Activated CD4-positive, CD25-positive, alpha-beta regulatory T cell (primary cell): Measurements from ENCODE around the gene SLC16A12.
"Not testable (repeated sequence)": the region's sequence is repeated elsewhere in the genome, so short reads cannot be mapped to it uniquely, and the experiment has no call there.

Experiments
- DNase-seq, 4 experiments: peaks; one replicate each; lab custom pipeline; 2025; lab: John Stamatoyannopoulos, UW

The SLC16A12 gene

GRCh38 chr10:89414879-89415821, 120.2 kb downstream of the SLC16A12 start:
- DNase-seq, result peak in 3 of 4 experiments; percentile 18 to 34 (median 21)

GRCh38 chr10:89414146-89414878, 121.1 kb downstream of the SLC16A12 start, which contains the start of gene IFIT5:
Gene IFIT5 (plus strand): TSS chr10:89414568. CDS start chr10:89414799, 231 bp downstream.
- peak in 3 of 4 experiments; percentile 43 to 57 (median 45) for DNase-seq

GRCh38 chr10:89413398-89413912, 121.9 kb downstream of the SLC16A12 start:
- DNase-seq, result no peak

GRCh38 chr10:89412276-89412675, 123.1 kb downstream of the SLC16A12 start:
- peak in 2 of 4 experiments; percentile 1 to 6 for DNase-seq

- DNase-seq, result not testable (repeated sequence)
Observed at GRCh38 chr10:89411135-89411534, 124.3 kb downstream of the SLC16A12 start.

GRCh38 chr10:89410551-89410950, 124.8 kb downstream of the SLC16A12 start:
- not testable (repeated sequence) for DNase-seq

- not testable (repeated sequence) for DNase-seq
Observed at GRCh38 chr10:89409282-89409681, 126.1 kb downstream of the SLC16A12 start.

- DNase-seq, result not testable (repeated sequence)
Observed at GRCh38 chr10:89407792-89408191, 127.6 kb downstream of the SLC16A12 start.

GRCh38 chr10:89406178-89406577, 129.2 kb downstream of the SLC16A12 start:
- not testable (repeated sequence) for DNase-seq

GRCh38 chr10:89404104-89405047, 131.0 kb downstream of the SLC16A12 start:
- no peak for DNase-seq

GRCh38 chr10:89403043-89403442, 132.4 kb downstream of the SLC16A12 start:
- DNase-seq, result no peak

GRCh38 chr10:89399956-89400355, 135.4 kb downstream of the SLC16A12 start:
- DNase-seq, result no peak

- no peak for DNase-seq
Observed at GRCh38 chr10:89398003-89398749, 137.2 kb downstream of the SLC16A12 start.

GRCh38 chr10:89395141-89395540, 140.3 kb downstream of the SLC16A12 start:
- DNase-seq, result no peak

- DNase-seq, result no peak
Observed at GRCh38 chr10:89393898-89394297, 141.5 kb downstream of the SLC16A12 start.

GRCh38 chr10:89392974-89393373, 142.4 kb downstream of the SLC16A12 start:
- DNase-seq, result no peak

- peak in 2 of 4 experiments; percentile 2 to 29 for DNase-seq
Observed at GRCh38 chr10:89391907-89392756, 143.3 kb downstream of the SLC16A12 start, which contains the start of gene IFIT1. Gene IFIT1 (plus strand): TSS chr10:89392623. CDS start chr10:89392713, 90 bp downstream.

GRCh38 chr10:89391226-89391576, 144.2 kb downstream of the SLC16A12 start:
- not testable (repeated sequence) for DNase-seq

- DNase-seq, result no peak
Observed at GRCh38 chr10:89390476-89391225, 144.7 kb downstream of the SLC16A12 start.
